H1 (cell line): ENCODE measurements around the gene RFX2. TPM values are rescaled to one million over a fixed set of nuclear protein-coding genes. Genes with fewer than 3 reads are reported as not detected.

ENCODE experiments used
- BCL11A ChIP-seq, 2 experiments: IDR thresholded peaks; one replicate each; pipeline ENCODE4 v1.6.1; 2011; ENCODE audit warnings: low read depth in 2 of 2, low read length in 2 of 2, mild to moderate bottlenecking in 2 of 2
- CHD7 ChIP-seq: fragments of 300-600 bp; sonication (generic); IDR thresholded peaks from 2 replicates; pipeline ENCODE4 v1.7.1; 2012; ENCODE audit warnings: low read length, moderate library complexity, mild to moderate bottlenecking, inconsistent platforms; ENCODE audit not compliant: insufficient replicate concordance
- HDAC2 ChIP-seq, 2 experiments: fragments of 300-600 bp in 1 of 2; sonication (generic) in 1 of 2; IDR thresholded peaks; 2 replicates each; pipeline ENCODE4 v1.6.1; 2011 to 2012; ENCODE audit warnings: low read depth in 2 of 2, low read length in 2 of 2, mild to moderate bottlenecking in 2 of 2, moderate library complexity in 2 of 2, borderline replicate concordance in 1 of 2, inconsistent platforms in 1 of 2
- RAD21 ChIP-seq, 2 experiments: IDR thresholded peaks in 1 of 2; conservative IDR thresholded peaks in 1 of 2; 2 replicates each; pipeline ENCODE4 v1.6.1; 2011; ENCODE audit warnings: low read depth in 2 of 2, low read length in 2 of 2, improper control_type of control experiment in 1 of 2, inconsistent platforms in 1 of 2, mild to moderate bottlenecking in 1 of 2, moderate library complexity in 1 of 2
- SIN3A ChIP-seq, 2 experiments: IDR thresholded peaks in 1 of 2; conservative IDR thresholded peaks in 1 of 2; 2 replicates each; pipeline ENCODE4 v1.6.1; 2011 to 2012; ENCODE audit warnings: low read length in 2 of 2, improper control_type of control experiment in 1 of 2, low read depth in 1 of 2, mild to moderate bottlenecking in 1 of 2
- SP4 ChIP-seq: IDR thresholded peaks from 2 replicates; pipeline ENCODE4 v1.6.1; 2012; ENCODE audit warnings: low read length, inconsistent platforms
- TAF7 ChIP-seq: optimal IDR thresholded peaks from 2 replicates; pipeline ENCODE3; 2011; ENCODE audit warnings: low read depth, mild to moderate bottlenecking, inconsistent platforms, low read length, moderate library complexity, borderline replicate concordance
- YY1 ChIP-seq: IDR thresholded peaks from 2 replicates; pipeline ENCODE4 v1.6.1; 2011; ENCODE audit warnings: low read depth, mild to moderate bottlenecking, low read length
- ZNF274 ChIP-seq: IDR thresholded peaks from 2 replicates; pipeline ENCODE4 v1.7.0; 2012; ENCODE audit warnings: low read length, borderline replicate concordance; ENCODE audit errors: extremely low read depth
- polyA plus RNA-seq, 7 experiments: library from polyadenylated mRNA; depleted of rRNA in 3 of 7; stranded (reverse) in 5 of 7; unstranded in 2 of 7; fragments of >200 nt in 5 of 7; fragments of 200-250 nt in 2 of 7; gene quantifications; 1 replicate in 5 of 7; 2 replicates in 1 of 7; 4 replicates in 1 of 7; pipeline versions ENCODE4 v1.2.1 to v1.2.3, GENCODE V29; 2011 to 2013; ENCODE audit warnings: missing spikeins in 2 of 7, mixed read lengths in 2 of 7
- total RNA-seq: library from RNA; stranded (reverse); fragmentation: NEBNext Ultra II Directional; extraction: Animal tissue kit (Norgen Biotek cat#: 25700); gene quantifications from 2 replicates; pipeline ENCODE4 v1.2.1, GENCODE V29; 2021

RFX2 gene
- total and polyA plus RNA-seq, 2 of the 8 experiments (the other 6 are each of a cell fraction or from before 2014, with no cell fraction given) = 4.8 to 5.3 TPM

- TF ChIP-seq CHD7 (no peak), ZNF274 (no peak), TAF7 (no peak), SIN3A (conservative IDR thresholded peaks at IDR 0.05 in 1 of 2, IDR thresholded peaks at IDR 0.05 in 1 of 2; ENCODE audit: low read depth in 1 of 2, low read length in 2 of 2) (no peak), RAD21 (IDR thresholded peaks at IDR 0.05 in 1 of 2, conservative IDR thresholded peaks at IDR 0.05 in 1 of 2; ENCODE audit: low read depth in 2 of 2, low read length in 2 of 2) (no peak), BCL11A (IDR thresholded peaks at IDR 0.05; ENCODE audit: low read depth in 2 of 2, low read length in 2 of 2) (no peak), SP4 (no peak), HDAC2 (IDR thresholded peaks at IDR 0.05; ENCODE audit: borderline replicate concordance in 1 of 2, low read depth in 2 of 2, low read length in 2 of 2) (no peak), YY1 (no peak)
Observed at GRCh38 chr19:6005321-6006069, 104.8 kb downstream of the RFX2 start (continued).
